ENCODE measurements around the gene CAPN15. TPM values are rescaled to one million over a fixed set of nuclear protein-coding genes. Genes with fewer than 3 reads are reported as not detected.

The CAPN15 gene
- total and polyA plus RNA-seq, 9 of the 15 experiments (the other 6 are each of a cell fraction or from before 2014, with no cell fraction given) = 0.62 to 111 (median 14.2) TPM

GRCh38 chr16:578870-579405 is 51.4 kb downstream of the CAPN15 start (continued):
- TF ChIP-seq PYGO2 (tag; IDR thresholded peaks at IDR 0.05) (no peak), BRF1 (IDR thresholded peaks at IDR 0.05; ENCODE audit: borderline replicate concordance, extremely low read depth, insufficient read length) (no peak), NBN (IDR thresholded peaks at IDR 0.05; ENCODE audit: low read depth) (no peak), ZNF444 (CRISPR knock-in tag; IDR thresholded peaks at IDR 0.05) (no peak), BRD4 (IDR thresholded peaks at IDR 0.05) (no peak), ZNF140 (CRISPR knock-in tag; IDR thresholded peaks at IDR 0.05) (no peak), RFX1 (IDR thresholded peaks at IDR 0.05) (no peak), ATF7 (IDR thresholded peaks at IDR 0.05) (peak; percentile 66), ZNF24 (IDR thresholded peaks at IDR 0.05) (0 out of 2 replicates have a peak, but pooled peaks have one; percentile 10), XRCC4 (IDR thresholded peaks at IDR 0.05; ENCODE audit: extremely low read depth, insufficient read depth, insufficient read length) (no peak), EZH2 (IDR thresholded peaks at IDR 0.05; ENCODE audit: borderline replicate concordance, low read depth, low read length) (no peak), DNMT1 (IDR thresholded peaks at IDR 0.05) (no peak), ETS1 (conservative IDR thresholded peaks at IDR 0.05; ENCODE audit: control insufficient read depth, low read depth, low read length) (peak; percentile 75; the same call in 1 of the 2 replicates), SNIP1 (IDR thresholded peaks at IDR 0.05; ENCODE audit: low read depth) (no peak), ZNF263 (CRISPR knock-in tag; IDR thresholded peaks at IDR 0.05; ENCODE audit: borderline replicate concordance) (peak; percentile 82; the same call in 1 of the 2 replicates), FOS (IDR thresholded peaks at IDR 0.05; ENCODE audit: extremely low read depth, insufficient read length) (no peak), MCM2 (IDR thresholded peaks at IDR 0.05; ENCODE audit: low read depth) (no peak)
- TF ChIP-seq, protein P1, sequence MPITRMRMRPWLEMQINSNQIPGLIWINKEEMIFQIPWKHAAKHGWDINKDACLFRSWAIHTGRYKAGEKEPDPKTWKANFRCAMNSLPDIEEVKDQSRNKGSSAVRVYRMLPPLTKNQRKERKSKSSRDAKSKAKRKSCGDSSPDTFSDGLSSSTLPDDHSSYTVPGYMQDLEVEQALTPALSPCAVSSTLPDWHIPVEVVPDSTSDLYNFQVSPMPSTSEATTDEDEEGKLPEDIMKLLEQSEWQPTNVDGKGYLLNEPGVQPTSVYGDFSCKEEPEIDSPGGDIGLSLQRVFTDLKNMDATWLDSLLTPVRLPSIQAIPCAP (CRISPR knock-in tag; IDR thresholded peaks at IDR 0.05; ENCODE audit: borderline replicate concordance) = no peak
- TF ChIP-seq, protein P2, sequence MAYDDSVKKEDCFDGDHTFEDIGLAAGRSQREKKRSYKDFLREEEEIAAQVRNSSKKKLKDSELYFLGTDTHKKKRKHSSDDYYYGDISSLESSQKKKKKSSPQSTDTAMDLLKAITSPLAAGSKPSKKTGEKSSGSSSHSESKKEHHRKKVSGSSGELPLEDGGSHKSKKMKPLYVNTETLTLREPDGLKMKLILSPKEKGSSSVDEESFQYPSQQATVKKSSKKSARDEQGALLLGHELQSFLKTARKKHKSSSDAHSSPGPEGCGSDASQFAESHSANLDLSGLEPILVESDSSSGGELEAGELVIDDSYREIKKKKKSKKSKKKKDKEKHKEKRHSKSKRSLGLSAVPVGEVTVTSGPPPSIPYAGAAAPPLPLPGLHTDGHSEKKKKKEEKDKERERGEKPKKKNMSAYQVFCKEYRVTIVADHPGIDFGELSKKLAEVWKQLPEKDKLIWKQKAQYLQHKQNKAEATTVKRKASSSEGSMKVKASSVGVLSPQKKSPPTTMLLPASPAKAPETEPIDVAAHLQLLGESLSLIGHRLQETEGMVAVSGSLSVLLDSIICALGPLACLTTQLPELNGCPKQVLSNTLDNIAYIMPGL (CRISPR knock-in tag; IDR thresholded peaks at IDR 0.05) = no peak
- TF ChIP-seq, protein P3, sequence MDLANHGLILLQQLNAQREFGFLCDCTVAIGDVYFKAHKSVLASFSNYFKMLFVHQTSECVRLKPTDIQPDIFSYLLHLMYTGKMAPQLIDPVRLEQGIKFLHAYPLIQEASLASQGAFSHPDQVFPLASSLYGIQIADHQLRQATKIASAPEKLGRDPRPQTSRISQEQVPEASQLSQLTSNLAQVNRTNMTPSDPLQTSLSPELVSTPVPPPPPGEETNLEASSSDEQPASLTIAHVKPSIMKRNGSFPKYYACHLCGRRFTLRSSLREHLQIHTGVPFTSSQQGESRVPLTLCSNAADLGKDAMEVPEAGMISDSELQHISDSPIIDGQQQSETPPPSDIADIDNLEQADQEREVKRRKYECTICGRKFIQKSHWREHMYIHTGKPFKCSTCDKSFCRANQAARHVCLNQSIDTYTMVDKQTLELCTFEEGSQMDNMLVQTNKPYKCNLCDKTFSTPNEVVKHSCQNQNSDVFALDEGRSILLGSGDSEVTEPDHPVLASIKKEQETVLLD (IDR thresholded peaks at IDR 0.05) = no peak
- TF ChIP-seq, protein P4, sequence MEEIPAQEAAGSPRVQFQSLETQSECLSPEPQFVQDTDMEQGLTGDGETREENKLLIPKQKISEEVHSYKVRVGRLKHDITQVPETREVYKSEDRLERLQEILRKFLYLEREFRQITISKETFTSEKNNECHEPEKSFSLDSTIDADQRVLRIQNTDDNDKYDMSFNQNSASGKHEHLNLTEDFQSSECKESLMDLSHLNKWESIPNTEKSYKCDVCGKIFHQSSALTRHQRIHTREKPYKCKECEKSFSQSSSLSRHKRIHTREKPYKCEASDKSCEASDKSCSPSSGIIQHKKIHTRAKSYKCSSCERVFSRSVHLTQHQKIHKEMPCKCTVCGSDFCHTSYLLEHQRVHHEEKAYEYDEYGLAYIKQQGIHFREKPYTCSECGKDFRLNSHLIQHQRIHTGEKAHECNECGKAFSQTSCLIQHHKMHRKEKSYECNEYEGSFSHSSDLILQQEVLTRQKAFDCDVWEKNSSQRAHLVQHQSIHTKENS (CRISPR knock-in tag; IDR thresholded peaks at IDR 0.05) = no peak
- TF ChIP-seq, protein P5, sequence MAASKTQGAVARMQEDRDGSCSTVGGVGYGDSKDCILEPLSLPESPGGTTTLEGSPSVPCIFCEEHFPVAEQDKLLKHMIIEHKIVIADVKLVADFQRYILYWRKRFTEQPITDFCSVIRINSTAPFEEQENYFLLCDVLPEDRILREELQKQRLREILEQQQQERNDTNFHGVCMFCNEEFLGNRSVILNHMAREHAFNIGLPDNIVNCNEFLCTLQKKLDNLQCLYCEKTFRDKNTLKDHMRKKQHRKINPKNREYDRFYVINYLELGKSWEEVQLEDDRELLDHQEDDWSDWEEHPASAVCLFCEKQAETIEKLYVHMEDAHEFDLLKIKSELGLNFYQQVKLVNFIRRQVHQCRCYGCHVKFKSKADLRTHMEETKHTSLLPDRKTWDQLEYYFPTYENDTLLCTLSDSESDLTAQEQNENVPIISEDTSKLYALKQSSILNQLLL (CRISPR knock-in tag; IDR thresholded peaks at IDR 0.05; ENCODE audit: borderline replicate concordance) = no peak

Measured in K562 (cell line).